DND-41 (cell line): ENCODE measurements around the gene DGKI.

Experiments used
- CTCF ChIP-seq: IDR thresholded peaks from 2 replicates; pipeline ENCODE4 v1.5.1; 2012; ENCODE audit warnings: borderline replicate concordance, low read length, moderate library complexity, mild to moderate bottlenecking; ENCODE audit not compliant: poor library complexity, severe bottlenecking; ENCODE audit errors: extremely low read depth
- EZH2 ChIP-seq: IDR thresholded peaks from 3 replicates; pipeline ENCODE4 v1.6.1; 2012; ENCODE audit warnings: borderline replicate concordance, low read depth, mild to moderate bottlenecking, moderate library complexity, low read length, inconsistent platforms; ENCODE audit not compliant: severe bottlenecking

GRCh38 chr7:137703291-137704010, 143.3 kb downstream of the DGKI start:
- TF ChIP-seq CTCF (no peak), EZH2 (no peak)
